AG09309 (cell line): Measurements from ENCODE around the gene KCNK3.
"Not testable (repeated sequence)": the region's sequence is repeated elsewhere in the genome, so short reads cannot be mapped to it uniquely, and the experiment has no call there.

Experiments
- DNase-seq: peaks from one replicate; pipeline ENCODE4 v3.0.0-alpha.2; 2010; ENCODE audit warnings: low read depth
- H3K4me3 ChIP-seq: 2 replicates; pipeline ENCODE4 v1.5.1; 2011; ENCODE audit warnings: mild to moderate bottlenecking, low read depth, low read length, moderate library complexity; ENCODE audit not compliant: control insufficient read depth
- CTCF ChIP-seq: IDR thresholded peaks from 2 replicates; pipeline ENCODE4 v1.5.1; 2011; ENCODE audit warnings: mild to moderate bottlenecking, low read depth, low read length, inconsistent platforms; ENCODE audit not compliant: insufficient read depth, control insufficient read depth; ENCODE audit errors: missing control alignments

Gene KCNK3

GRCh38 chr2:26653207-26654060 lies 39.1 kb upstream of the KCNK3 start:
- no peak for TF ChIP-seq CTCF
- H3K4me3 ChIP-seq: no peak overlapping the region
- no peak for DNase-seq

GRCh38 chr2:26654061-26654340 lies 38.5 kb upstream of the KCNK3 start:
- no peak overlapping the region for H3K4me3 ChIP-seq
- no peak for TF ChIP-seq CTCF
- no peak for DNase-seq

- DNase-seq, H3K4me3 ChIP-seq: not testable (repeated sequence)
These were observed 37.4 kb upstream of the KCNK3 start for GRCh38 chr2:26655120-26655519.

GRCh38 chr2:26655611-26656195 lies 36.8 kb upstream of the KCNK3 start:
- no peak for TF ChIP-seq CTCF
- no peak for DNase-seq
- H3K4me3 ChIP-seq: no peak overlapping the region

GRCh38 chr2:26657265-26657664 lies 35.3 kb upstream of the KCNK3 start:
- H3K4me3 ChIP-seq: no peak overlapping the region
- no peak for DNase-seq
- TF ChIP-seq CTCF: no peak

- no peak for DNase-seq
- H3K4me3 ChIP-seq: no peak overlapping the region
- TF ChIP-seq CTCF: no peak
These were observed 33.7 kb upstream of the KCNK3 start for GRCh38 chr2:26658691-26659346.

GRCh38 chr2:26660363-26660962 lies 32.1 kb upstream of the KCNK3 start:
- no peak overlapping the region for H3K4me3 ChIP-seq
- no peak for TF ChIP-seq CTCF
- DNase-seq: no peak

- not testable (repeated sequence) for H3K4me3 ChIP-seq, DNase-seq
These were observed 27.2 kb upstream of the KCNK3 start for GRCh38 chr2:26665296-26665695.
